ENCODE results near the gene APBA2.
A peak's percentile ranks its signal among the peaks of the same experiment; 100 is the strongest.
"Not testable (repeated sequence)": the region's sequence is repeated elsewhere in the genome, so short reads cannot be mapped to it uniquely, and the experiment has no call there.

Gene APBA2

GRCh38 chr15:29135702-29136646 lies 250.2 kb downstream of the APBA2 start:
- DNase-seq (ENCODE audit: low read depth), result no peak

DNA sequence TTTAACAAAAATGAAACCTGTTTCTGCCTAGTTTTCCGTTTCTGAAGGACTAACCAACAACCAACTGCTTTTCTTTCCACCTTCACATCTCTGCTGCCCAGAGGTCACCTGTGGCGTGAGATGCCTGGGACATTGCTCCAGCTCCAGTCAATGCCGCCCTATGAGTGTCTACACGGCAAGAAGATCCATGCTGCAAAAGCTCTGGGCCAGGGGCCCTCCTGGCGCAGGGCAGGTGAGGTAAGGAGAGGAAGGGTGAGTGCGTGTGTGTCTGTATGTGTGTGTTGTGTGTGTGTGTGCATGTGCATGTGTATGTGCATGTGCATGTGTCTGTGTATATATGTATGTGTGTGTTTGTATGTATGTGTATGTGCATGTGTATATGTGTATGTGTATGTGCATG lies 252.5 kb downstream of the APBA2 start:
- no peak for DNase-seq (ENCODE audit: low read depth)

DNA sequence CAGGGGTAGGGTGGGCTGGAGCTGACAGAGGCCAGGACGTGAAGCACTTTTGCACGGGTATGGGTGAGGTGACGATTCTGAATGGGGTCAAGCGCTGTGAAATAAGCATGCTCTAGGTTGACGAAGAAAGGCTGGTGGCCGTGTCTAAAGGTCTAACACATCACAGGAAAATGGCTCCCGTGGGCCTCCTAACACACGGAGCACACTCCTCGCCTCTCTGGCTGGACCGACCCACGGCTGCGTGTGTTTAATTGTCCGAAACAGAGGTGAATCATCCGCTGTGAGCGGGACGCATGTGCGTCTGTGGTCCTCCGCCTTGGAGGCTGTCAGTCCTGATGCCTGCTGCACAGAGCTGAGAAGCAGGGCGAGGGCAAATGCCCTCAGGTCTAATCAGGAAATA lies 253.3 kb downstream of the APBA2 start:
- no peak for DNase-seq (ENCODE audit: low read depth)

GRCh38 chr15:29139540-29140459 lies 254.0 kb downstream of the APBA2 start:
- DNase-seq (ENCODE audit: low read depth), result peak; percentile 56

DNA sequence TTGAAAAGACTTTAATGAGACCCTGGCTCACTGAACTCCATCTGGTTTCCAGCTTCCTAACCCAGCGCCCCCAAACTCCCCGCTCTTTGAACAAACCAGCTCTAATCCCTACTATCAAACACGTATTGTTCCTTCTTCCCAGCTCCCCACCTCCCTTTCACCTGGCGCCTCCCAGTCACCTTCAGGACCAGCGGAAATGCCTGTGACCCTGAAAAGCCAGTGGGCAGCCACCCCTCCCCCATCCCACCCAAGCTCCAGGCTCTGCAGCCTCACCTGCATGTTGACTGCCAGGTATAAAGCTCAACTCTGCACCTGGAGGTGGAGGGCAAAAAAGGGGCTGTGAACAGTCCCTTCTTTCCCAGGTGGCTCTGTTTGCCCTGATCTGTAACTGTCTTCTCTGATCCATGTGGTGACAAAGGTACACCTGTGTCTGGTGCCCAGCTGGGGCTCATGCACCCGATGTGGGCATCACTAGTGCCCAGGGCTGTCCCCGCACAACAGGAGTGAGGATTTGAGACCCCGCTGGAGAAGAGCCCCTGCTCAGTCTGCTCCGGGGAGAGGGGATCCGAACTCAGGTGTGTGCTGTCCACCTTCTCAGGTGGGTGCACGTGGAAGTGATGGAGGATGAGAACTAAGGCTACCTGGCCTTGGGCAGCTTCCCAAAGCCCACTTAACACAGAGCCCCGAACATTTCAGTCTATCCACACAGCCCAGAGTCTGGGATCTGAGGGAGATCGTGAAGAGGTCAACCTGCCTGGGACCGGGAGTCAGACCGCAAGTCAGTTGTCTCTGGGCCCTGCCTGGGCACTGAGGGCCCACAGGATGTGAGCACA lies 254.9 kb downstream of the APBA2 start:
- DNase-seq (ENCODE audit: low read depth), result no peak

GRCh38 chr15:29141308-29142128 lies 255.7 kb downstream of the APBA2 start:
- no peak for DNase-seq (ENCODE audit: low read depth)

GRCh38 chr15:29142129-29142747 lies 256.5 kb downstream of the APBA2 start:
- DNase-seq (ENCODE audit: low read depth), result no peak

GRCh38 chr15:29143293-29143692 lies 257.5 kb downstream of the APBA2 start:
- no peak for DNase-seq (ENCODE audit: low read depth)

- DNase-seq (ENCODE audit: low read depth), result no peak
Measured at GRCh38 chr15:29143909-29144635, 258.3 kb downstream of the APBA2 start.

- no peak for DNase-seq (ENCODE audit: low read depth)
Measured at GRCh38 chr15:29149738-29150075, 263.9 kb downstream of the APBA2 start.

GRCh38 chr15:29150515-29151483 lies 265.0 kb downstream of the APBA2 start:
- no peak for DNase-seq (ENCODE audit: low read depth)

DNA sequence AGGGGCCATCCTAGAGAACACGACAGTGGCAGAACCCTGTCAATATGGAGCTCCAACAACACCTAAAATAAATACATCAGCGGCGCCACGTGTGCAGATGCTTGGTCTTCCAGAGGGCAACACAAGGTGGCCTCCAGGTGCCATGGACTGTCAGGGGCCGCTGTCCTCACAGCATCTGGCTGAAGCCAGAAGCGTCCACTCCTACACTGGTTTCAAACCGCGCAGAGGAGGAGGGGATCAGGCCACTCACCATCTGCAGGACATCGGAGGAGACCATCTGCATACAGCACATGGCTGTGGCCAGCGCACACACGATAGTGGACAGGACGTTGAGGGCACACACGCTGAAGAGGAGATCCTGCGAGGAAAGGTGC lies 265.7 kb downstream of the APBA2 start:
- no peak for DNase-seq (ENCODE audit: low read depth)

- DNase-seq (ENCODE audit: low read depth), result no peak
Measured at GRCh38 chr15:29156521-29156920, 270.7 kb downstream of the APBA2 start.

DNA sequence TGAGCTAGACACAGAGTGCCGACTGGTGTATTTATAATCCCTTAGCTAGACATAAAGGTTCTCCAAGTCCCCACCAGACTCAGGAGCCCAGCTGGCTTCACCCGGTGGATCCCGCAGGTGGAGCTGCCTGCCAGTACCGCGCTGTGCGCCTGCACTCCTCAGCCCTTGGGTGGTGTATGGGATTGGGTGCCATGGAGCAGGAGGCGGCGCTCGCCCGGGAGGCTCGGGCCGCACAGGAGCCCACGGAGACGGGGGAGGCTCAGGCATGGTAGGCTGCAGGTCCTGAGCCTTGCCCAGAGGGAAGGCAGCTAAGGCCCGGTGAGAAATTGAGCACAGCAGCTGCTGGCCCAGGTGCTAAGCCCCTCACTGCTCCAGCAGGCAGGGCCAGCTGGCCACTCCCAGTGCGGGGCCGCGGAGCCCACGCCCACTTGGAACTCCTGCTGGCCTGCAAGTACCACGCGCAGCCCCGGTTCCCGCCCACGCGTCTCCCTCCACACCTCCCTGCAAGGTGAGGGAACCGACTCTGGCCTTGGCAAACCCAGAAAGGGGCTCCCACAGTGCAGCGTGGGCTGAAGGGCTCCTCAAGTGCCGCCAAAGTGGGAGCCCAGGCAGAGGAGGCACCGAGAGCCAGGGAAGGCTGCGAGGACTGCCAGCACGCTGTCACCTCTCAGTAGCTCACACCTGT lies 274.1 kb downstream of the APBA2 start:
- DNase-seq (ENCODE audit: low read depth), result no peak

- DNase-seq (ENCODE audit: low read depth), result no peak
Measured at GRCh38 chr15:29162411-29162810, 276.6 kb downstream of the APBA2 start.

DNA sequence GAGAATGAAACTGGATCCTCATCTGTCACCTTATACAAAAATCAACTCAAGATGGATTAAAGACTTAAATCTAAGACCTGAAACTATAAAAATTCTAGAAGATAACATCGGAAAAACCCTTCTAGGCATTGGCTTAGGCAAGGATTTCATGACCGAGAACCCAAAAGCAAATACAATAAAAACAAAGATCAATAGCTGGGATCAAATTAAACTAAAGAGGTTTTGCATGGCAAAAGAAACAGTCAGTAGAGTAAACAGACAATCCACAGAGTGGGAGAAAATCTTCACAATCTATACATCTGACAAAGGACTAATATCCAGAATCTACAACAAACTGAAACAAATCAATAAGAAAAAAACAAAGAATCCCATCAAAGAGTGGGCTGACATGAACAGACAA lies 281.3 kb downstream of the APBA2 start:
- not testable (repeated sequence) for DNase-seq (ENCODE audit: low read depth)
